Measurements from ENCODE around the gene EMC6. TPM values are rescaled to one million over a fixed set of nuclear protein-coding genes. Genes with fewer than 3 reads are reported as not detected.
"Not testable (repeated sequence)": the region's sequence is repeated elsewhere in the genome, so short reads cannot be mapped to it uniquely, and the experiment has no call there.

The EMC6 gene
- total RNA-seq, 4 donors from 2014 or later = 12.6 to 28.1 (median 21.0) TPM

DNA sequence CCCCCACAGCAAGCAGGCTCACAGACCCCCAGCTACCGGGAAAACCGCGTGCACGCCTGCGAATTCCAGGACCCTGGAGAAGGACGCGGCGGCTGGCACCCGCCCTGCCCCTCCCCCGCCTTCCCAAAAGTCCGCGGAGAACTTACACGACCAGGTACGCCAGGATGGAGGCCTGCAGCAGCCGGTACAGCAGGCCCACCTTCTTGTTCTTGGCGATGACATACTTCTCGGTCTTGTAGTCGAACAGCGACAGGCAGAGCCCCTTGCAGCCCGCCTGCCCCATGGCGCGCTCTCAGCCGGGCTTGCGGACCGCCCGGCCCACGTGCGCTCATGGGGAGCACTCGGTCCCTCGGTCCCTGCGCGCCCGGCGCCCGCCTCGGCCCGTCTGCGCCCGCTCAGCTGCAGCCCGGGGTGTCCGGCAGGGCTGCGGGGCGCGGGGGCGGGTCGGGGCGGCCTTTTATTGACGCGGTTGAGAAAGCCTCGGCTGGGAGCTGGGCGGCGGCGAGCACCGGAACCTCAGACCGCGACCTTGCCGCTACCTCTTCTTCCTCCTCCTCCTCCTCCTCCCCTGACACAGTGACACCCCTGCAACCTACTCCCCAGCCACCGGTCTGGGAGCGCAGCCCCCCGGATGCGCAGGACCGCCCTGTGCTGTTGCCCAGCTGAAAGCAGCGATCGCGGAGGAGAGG lies 27.3 kb downstream of the EMC6 start, which contains the start of gene P2RX5:
P2RX5 (minus strand) TSS at position 433 of the 689 bp plus-strand sequence; CDS start at position 283, 150 bp downstream.
- Histone ChIP-seq H3K4me3 (peak within 1 kb of the TSS; percentile 48 to 62 (median 61)), H3K4me1 (peaks cover 0 to 17% (median 3%) of the 10 kb centered on the region in 4 donors), H3K9me3 (no peaks in the 10 kb centered on the region), H3K27me3 (peaks cover 0 to 16% of the 10 kb centered on the region in 2 donors), H3K36me3 (no peaks in the 10 kb centered on the region), H3K27ac (peak within 1 kb of the TSS; percentile 7 to 90 (median 48))
- DNase-seq = peak in 2 of 3 donors; percentile 76 to 86
- no peak for TF ChIP-seq POLR2A (IDR thresholded peaks at IDR 0.05)
- TF ChIP-seq, protein P1, sequence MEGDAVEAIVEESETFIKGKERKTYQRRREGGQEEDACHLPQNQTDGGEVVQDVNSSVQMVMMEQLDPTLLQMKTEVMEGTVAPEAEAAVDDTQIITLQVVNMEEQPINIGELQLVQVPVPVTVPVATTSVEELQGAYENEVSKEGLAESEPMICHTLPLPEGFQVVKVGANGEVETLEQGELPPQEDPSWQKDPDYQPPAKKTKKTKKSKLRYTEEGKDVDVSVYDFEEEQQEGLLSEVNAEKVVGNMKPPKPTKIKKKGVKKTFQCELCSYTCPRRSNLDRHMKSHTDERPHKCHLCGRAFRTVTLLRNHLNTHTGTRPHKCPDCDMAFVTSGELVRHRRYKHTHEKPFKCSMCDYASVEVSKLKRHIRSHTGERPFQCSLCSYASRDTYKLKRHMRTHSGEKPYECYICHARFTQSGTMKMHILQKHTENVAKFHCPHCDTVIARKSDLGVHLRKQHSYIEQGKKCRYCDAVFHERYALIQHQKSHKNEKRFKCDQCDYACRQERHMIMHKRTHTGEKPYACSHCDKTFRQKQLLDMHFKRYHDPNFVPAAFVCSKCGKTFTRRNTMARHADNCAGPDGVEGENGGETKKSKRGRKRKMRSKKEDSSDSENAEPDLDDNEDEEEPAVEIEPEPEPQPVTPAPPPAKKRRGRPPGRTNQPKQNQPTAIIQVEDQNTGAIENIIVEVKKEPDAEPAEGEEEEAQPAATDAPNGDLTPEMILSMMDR (IDR thresholded peaks at IDR 0.05) = no peak

DNA sequence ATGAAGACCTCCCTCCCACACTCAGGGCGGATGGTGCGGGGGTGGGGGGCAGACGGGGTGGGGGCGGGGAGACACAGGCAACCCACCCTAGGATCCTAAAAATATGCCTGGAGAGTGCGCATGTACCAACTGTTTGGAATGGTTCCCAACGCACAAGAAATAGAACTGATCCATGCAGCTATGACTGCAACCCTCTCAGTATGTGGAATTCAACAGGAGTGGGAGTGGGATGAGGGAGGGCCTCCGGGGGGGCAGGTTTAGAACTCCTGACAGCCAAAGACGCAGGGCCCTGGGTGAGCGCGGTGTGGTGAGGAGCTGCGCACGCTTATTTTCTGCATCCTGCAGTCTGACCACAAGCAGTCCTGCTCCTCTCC lies 28.5 kb downstream of the EMC6 start:
- H3K4me1 ChIP-seq = peaks cover 0 to 17% (median 3%) of the 10 kb centered on the region in 4 donors
- TF ChIP-seq POLR2A (IDR thresholded peaks at IDR 0.05) = no peak
- TF ChIP-seq, protein P1 (IDR thresholded peaks at IDR 0.05) = no peak
- H3K27ac ChIP-seq = peak overlapping the region in 1 of 4 donors; percentile 90
- no peak overlapping the region for H3K4me3 ChIP-seq
- no peaks in the 10 kb centered on the region for H3K9me3 ChIP-seq
- no peaks in the 10 kb centered on the region for H3K36me3 ChIP-seq
- no peak for DNase-seq
- H3K27me3 ChIP-seq = peaks cover 0 to 16% of the 10 kb centered on the region in 2 donors

DNA sequence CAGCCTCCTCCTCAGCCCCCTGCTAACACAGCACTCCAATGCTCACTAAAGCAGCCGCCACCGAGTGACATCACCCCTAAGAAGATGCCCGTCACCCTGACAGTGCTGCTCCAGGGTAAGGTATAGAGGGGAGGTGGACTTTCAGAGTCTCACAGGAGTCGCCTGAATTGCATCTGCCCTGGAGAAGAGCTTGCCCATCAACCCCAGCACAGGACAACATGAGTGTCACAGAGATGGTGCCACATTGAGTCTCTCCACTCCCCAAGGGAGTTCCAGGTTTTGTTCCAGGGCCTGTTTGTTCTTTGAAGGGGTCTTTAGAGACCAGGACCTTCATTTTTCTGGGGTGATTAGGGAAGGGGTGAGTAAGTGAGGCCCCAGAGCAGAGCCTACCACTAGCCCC lies 29.5 kb downstream of the EMC6 start:
- Histone ChIP-seq H3K36me3 (no peaks in the 10 kb centered on the region), H3K27ac (no peak overlapping the region), H3K9me3 (no peaks in the 10 kb centered on the region), H3K4me3 (no peak overlapping the region), H3K4me1 (peaks cover 0 to 17% (median 1%) of the 10 kb centered on the region in 4 donors), H3K27me3 (peaks cover 0 to 16% of the 10 kb centered on the region in 2 donors)
- DNase-seq = no peak
- no peak for TF ChIP-seq POLR2A (IDR thresholded peaks at IDR 0.05)
- TF ChIP-seq, protein P1 (IDR thresholded peaks at IDR 0.05) = no peak

DNA sequence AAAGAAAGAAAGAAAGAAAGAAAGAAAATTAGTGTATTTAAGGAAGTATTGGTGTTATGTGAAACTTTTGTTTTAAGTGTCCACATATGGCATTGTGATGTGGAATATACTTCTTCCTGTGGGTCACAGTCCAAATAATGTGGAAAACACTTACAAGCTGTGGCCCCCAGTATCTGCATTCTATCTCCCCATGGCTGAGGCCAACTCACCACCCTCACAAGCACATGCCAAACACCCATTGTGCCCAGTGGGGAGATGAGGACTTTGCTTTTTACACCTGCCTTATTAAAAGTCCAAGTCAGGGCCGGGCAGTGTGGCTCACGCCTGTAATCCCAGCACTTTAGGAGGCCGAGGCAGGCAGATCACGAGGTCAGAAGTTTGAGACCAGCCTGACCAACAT lies 31.3 kb downstream of the EMC6 start:
- DNase-seq = no peak
- Histone ChIP-seq H3K27me3 (peaks cover 0 to 13% of the 10 kb centered on the region in 2 donors), H3K9me3 (no peaks in the 10 kb centered on the region), H3K4me3 (no peak overlapping the region), H3K4me1 (peaks cover 0 to 17% (median 0%) of the 10 kb centered on the region in 4 donors), H3K36me3 (no peaks in the 10 kb centered on the region), H3K27ac (no peak overlapping the region)
- TF ChIP-seq POLR2A (IDR thresholded peaks at IDR 0.05) = no peak

DNA sequence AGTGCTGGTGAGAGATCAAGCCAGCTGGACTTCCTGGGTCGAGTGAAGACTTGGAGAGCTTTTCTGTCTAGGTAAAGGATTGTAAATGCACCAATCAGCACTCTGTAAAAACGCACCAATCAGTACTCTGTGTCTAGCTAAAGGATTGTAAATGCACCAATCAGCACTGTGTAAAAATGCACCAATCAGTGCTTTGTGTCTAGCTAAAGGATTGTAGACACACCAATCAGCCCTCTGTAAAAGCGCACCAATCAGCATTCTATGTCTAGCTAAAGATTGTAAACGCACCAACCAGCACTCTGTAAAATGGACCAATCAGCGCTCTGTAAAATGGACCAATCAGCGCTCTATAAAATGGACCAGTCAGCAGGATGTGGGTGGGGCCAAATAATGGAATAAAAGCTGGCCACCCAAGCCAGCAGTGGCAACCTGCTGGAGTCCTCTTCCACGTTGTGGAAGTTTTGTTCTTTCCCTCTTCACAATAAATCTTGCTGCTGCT lies 33.5 kb downstream of the EMC6 start:
- not testable (repeated sequence) for H3K27ac ChIP-seq, H3K9me3 ChIP-seq, H3K27me3 ChIP-seq, DNase-seq, H3K4me3 ChIP-seq, H3K36me3 ChIP-seq, H3K4me1 ChIP-seq

DNA sequence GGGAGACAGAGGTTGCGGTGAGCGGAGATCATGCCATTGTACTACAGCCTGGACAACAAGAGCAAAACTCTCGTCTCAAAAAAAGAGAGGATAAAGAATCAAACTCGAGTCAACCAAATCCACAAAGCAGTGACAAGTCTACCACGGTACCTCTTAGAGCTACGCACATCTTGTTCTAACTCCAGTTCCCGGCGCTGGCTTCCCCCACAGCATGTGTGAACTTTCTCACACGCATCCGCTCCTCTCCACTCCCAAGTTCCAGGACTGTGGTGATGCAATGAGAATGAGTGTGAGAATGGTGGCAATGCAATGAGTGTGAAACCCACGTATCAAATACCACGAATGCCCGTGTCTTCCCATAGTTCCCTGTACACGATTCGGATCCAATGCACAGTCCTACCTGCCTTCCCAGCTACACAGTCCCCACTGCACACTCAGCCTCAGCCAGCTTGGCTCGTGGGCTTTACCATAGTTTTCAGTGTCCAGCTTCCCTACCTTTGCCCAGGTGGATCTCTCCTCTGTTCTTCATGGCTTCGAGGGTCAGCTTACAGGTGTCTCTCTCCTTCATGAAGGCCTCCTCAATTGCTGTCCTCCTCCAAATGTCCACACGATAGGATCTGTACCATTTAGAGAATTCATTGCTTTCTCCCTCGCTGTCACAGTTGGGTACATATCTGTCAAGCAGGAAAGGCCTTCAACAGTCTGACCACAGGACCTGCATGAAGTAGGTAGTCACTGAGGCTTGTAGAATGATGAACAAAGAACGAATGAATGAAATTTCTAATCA lies 36.5 kb downstream of the EMC6 start:
- Histone ChIP-seq H3K27me3 (no peaks in the 10 kb centered on the region), H3K36me3 (no peaks in the 10 kb centered on the region), H3K9me3 (no peaks in the 10 kb centered on the region), H3K27ac (no peak overlapping the region), H3K4me1 (no peaks in the 10 kb centered on the region), H3K4me3 (no peak overlapping the region)
- DNase-seq = no peak
- TF ChIP-seq, protein P1 (IDR thresholded peaks at IDR 0.05) = no peak
- TF ChIP-seq POLR2A (IDR thresholded peaks at IDR 0.05) = no peak

DNA sequence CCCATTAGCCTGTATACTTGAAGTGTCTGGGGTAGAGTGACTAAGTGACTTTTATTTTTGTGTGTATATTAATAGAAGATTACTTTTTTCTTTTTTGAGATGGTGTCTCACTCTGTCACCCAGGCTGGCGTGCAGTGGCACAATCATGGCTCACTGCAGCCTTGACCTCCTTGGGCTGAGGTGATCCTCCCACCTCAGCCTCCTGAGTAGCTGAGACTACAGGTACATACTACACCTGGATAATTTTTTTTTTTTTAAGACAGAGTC lies 37.0 kb downstream of the EMC6 start:
- not testable (repeated sequence) for H3K27ac ChIP-seq, H3K4me1 ChIP-seq, H3K9me3 ChIP-seq, H3K36me3 ChIP-seq, H3K27me3 ChIP-seq, H3K4me3 ChIP-seq, DNase-seq
